ENCODE data around the gene DPYSL3.

The DPYSL3 gene

GRCh38 chr5:147406636-147407035 lies 103.2 kb downstream of the DPYSL3 start:
- no peak for DNase-seq

- no peak for DNase-seq
Observed at GRCh38 chr5:147404706-147405105, 105.2 kb downstream of the DPYSL3 start.

GRCh38 chr5:147403651-147404640 lies 105.9 kb downstream of the DPYSL3 start:
- DNase-seq, result peak in 13 of 51 donors; percentile 12 to 83 (median 44)

- DNase-seq, result no peak
Observed at GRCh38 chr5:147400881-147401280, 109.0 kb downstream of the DPYSL3 start.

GRCh38 chr5:147400126-147400809 lies 109.6 kb downstream of the DPYSL3 start:
- no peak for DNase-seq

GRCh38 chr5:147398860-147399259 lies 111.0 kb downstream of the DPYSL3 start:
- no peak for DNase-seq

- no peak for DNase-seq
Observed at GRCh38 chr5:147397616-147398015, 112.3 kb downstream of the DPYSL3 start.

GRCh38 chr5:147396070-147396823 lies 113.6 kb downstream of the DPYSL3 start:
- no peak for DNase-seq

GRCh38 chr5:147393874-147394672 lies 115.8 kb downstream of the DPYSL3 start:
- DNase-seq, result peak in 1 of 51 donors; percentile 12

GRCh38 chr5:147391781-147392180 lies 118.1 kb downstream of the DPYSL3 start:
- DNase-seq, result peak in 9 of 51 donors; percentile 11 to 27 (median 25)

- no peak for DNase-seq
Observed at GRCh38 chr5:147390654-147391225, 119.1 kb downstream of the DPYSL3 start.

GRCh38 chr5:147388184-147389108 lies 121.4 kb downstream of the DPYSL3 start:
- no peak for DNase-seq

- no peak for DNase-seq
Observed at GRCh38 chr5:147387109-147387508, 122.8 kb downstream of the DPYSL3 start.

GRCh38 chr5:147384346-147385193 lies 125.3 kb downstream of the DPYSL3 start:
- DNase-seq, result no peak

- DNase-seq, result no peak
Observed at GRCh38 chr5:147382776-147383175, 127.1 kb downstream of the DPYSL3 start.

- no peak for DNase-seq
Observed at GRCh38 chr5:147381555-147381954, 128.3 kb downstream of the DPYSL3 start.

- no peak for DNase-seq
Observed at GRCh38 chr5:147377682-147378081, 132.2 kb downstream of the DPYSL3 start.

- DNase-seq, result no peak
Observed at GRCh38 chr5:147375151-147375550, 134.7 kb downstream of the DPYSL3 start.
